HEK293 (cell line): ENCODE measurements around the gene NLRP11.

Experiments used
- CTCF ChIA-PET: fragments of 350-600 bp; formaldehyde crosslinking; extraction: SDS; loops from one replicate; lab custom pipeline; 2021; ENCODE audit warnings: antibody characterized with exemption; lab: Yijun Ruan, JAX
- POLR2A ChIA-PET: fragments of 300-600 bp; formaldehyde crosslinking; extraction: SDS; loops from one replicate; lab custom pipeline; 2020; ENCODE audit warnings: antibody characterized with exemption, inconsistent platforms; lab: Yijun Ruan, JAX
- H3K27ac ChIP-seq: fragments of 200-500 bp; sonication (Bioruptor generic); 2 replicates; pipeline ENCODE4 v1.5.1; 2014; ENCODE audit warnings: low read depth, low read length, control low read depth, inconsistent platforms; ENCODE audit errors: extremely low read depth
- H3K36me3 ChIP-seq, 2 experiments: fragments of 200-500 bp in 1 of 2; sonication (Bioruptor generic) in 1 of 2; 1 replicate in 1 of 2; 2 replicates in 1 of 2; pipeline ENCODE4 v1.5.1; 2014 to 2017; ENCODE audit warnings: inconsistent platforms in 2 of 2, low read length in 2 of 2; ENCODE audit not compliant: control insufficient read depth in 2 of 2, insufficient read depth in 1 of 2
- H3K4me1 ChIP-seq: fragments of 200-500 bp; sonication (Bioruptor generic); 2 replicates; pipeline ENCODE4 v1.5.1; 2014; ENCODE audit warnings: mild to moderate bottlenecking, low read length, inconsistent platforms; ENCODE audit not compliant: control insufficient read depth, insufficient read depth
- H3K4me3 ChIP-seq: 2 replicates; pipeline ENCODE4 v1.5.1; 2011; ENCODE audit warnings: low read depth, mild to moderate bottlenecking, control low read depth, low read length, moderate library complexity
- H3K9me3 ChIP-seq: fragments of 200-500 bp; sonication (Bioruptor generic); 2 replicates; pipeline ENCODE4 v1.5.1; 2014; ENCODE audit warnings: low read depth, low read length, inconsistent platforms; ENCODE audit not compliant: control insufficient read depth, insufficient read depth
- BCL6B ChIP-seq: fragments of 450-650 bp; formaldehyde crosslinking; IDR thresholded peaks from 2 replicates; pipeline ENCODE4 v1.5.1; 2017; ENCODE audit warnings: missing biosample characterization, missing genetic modification characterization
- GFI1B ChIP-seq: fragments of 450-650 bp; formaldehyde crosslinking; IDR thresholded peaks from 2 replicates; pipeline ENCODE4 v1.5.1; 2016; ENCODE audit warnings: missing biosample characterization, missing genetic modification characterization
- HOXC10 ChIP-seq: sonication (generic); formaldehyde crosslinking; IDR thresholded peaks from 2 replicates; pipeline ENCODE4 v1.8.1; 2023; ENCODE audit warnings: mild to moderate bottlenecking, missing genetic modification reagents
- KLF16 ChIP-seq: fragments of 450-650 bp; formaldehyde crosslinking; IDR thresholded peaks from 2 replicates; pipeline ENCODE4 v1.5.1; 2017; ENCODE audit warnings: missing biosample characterization, missing genetic modification characterization
- OSR2 ChIP-seq: fragments of 450-650 bp; formaldehyde crosslinking; IDR thresholded peaks from 2 replicates; pipeline ENCODE4 v1.5.1; 2016; ENCODE audit warnings: missing biosample characterization, missing genetic modification characterization
- SETDB1 ChIP-seq: IDR thresholded peaks from one replicate; pipeline ENCODE4 v1.6.1; 2017; ENCODE audit warnings: mild to moderate bottlenecking, low read length, moderate library complexity, mixed read lengths; ENCODE audit not compliant: insufficient read length
- YY2 ChIP-seq: fragments of 450-650 bp; formaldehyde crosslinking; IDR thresholded peaks from 2 replicates; pipeline ENCODE4 v1.5.1; 2016; ENCODE audit warnings: missing biosample characterization, missing genetic modification characterization
- ZNF10 ChIP-seq: fragments of 450-650 bp; formaldehyde crosslinking; IDR thresholded peaks from 2 replicates; pipeline ENCODE4 v1.5.1; 2017; ENCODE audit warnings: missing biosample characterization, missing genetic modification characterization
- ZNF146 ChIP-seq: fragments of 450-650 bp; formaldehyde crosslinking; IDR thresholded peaks from 2 replicates; pipeline ENCODE4 v1.5.1; 2016; ENCODE audit warnings: missing biosample characterization, missing genetic modification characterization
- ZNF169 ChIP-seq: fragments of 450-650 bp; formaldehyde crosslinking; IDR thresholded peaks from 2 replicates; pipeline ENCODE4 v1.5.1; 2016; ENCODE audit warnings: missing biosample characterization, missing genetic modification characterization
- ZNF223 ChIP-seq: fragments of 450-650 bp; formaldehyde crosslinking; IDR thresholded peaks from 2 replicates; pipeline ENCODE4 v1.5.1; 2016; ENCODE audit warnings: missing biosample characterization, missing genetic modification characterization
- ZNF362 ChIP-seq: fragments of 450-650 bp; formaldehyde crosslinking; IDR thresholded peaks from 2 replicates; pipeline ENCODE4 v1.5.1; 2016; ENCODE audit warnings: missing biosample characterization, missing genetic modification characterization
- ZNF514 ChIP-seq: fragments of 450-650 bp; formaldehyde crosslinking; IDR thresholded peaks from 2 replicates; pipeline ENCODE4 v1.5.1; 2016; ENCODE audit warnings: missing biosample characterization, missing genetic modification characterization
- ZNF596 ChIP-seq: fragments of 450-650 bp; IDR thresholded peaks from 2 replicates; pipeline ENCODE4 v1.5.0; 2018; ENCODE audit warnings: missing biosample characterization, mild to moderate bottlenecking, missing genetic modification characterization, moderate library complexity
- ZNF610 ChIP-seq: fragments of 450-650 bp; formaldehyde crosslinking; IDR thresholded peaks from 2 replicates; pipeline ENCODE4 v1.5.1; 2016; ENCODE audit warnings: missing biosample characterization, missing genetic modification characterization, borderline replicate concordance
- ZNF629 ChIP-seq: fragments of 450-650 bp; formaldehyde crosslinking; IDR thresholded peaks from 2 replicates; pipeline ENCODE4 v1.5.1; 2017; ENCODE audit warnings: missing biosample characterization, missing genetic modification characterization
- ZNF645 ChIP-seq: fragments of 450-650 bp; formaldehyde crosslinking; IDR thresholded peaks from 2 replicates; pipeline ENCODE4; 2016; ENCODE audit warnings: missing biosample characterization, missing genetic modification characterization
- ZNF776 ChIP-seq: fragments of 450-650 bp; formaldehyde crosslinking; IDR thresholded peaks from 2 replicates; pipeline ENCODE4 v1.5.0; 2017; ENCODE audit warnings: missing biosample characterization, missing genetic modification characterization, borderline replicate concordance
- TF ChIP-seq, protein P1 (sequence below): fragments of 450-650 bp; formaldehyde crosslinking; IDR thresholded peaks from 2 replicates; pipeline ENCODE4 v1.5.1; 2016; ENCODE audit warnings: missing biosample characterization, missing genetic modification characterization, borderline replicate concordance

Gene NLRP11

GRCh38 chr19:55813906-55814305, 17.9 kb downstream of the NLRP11 start:
- Histone ChIP-seq H3K9me3 (no peaks in the 10 kb centered on the region), H3K4me3 (no peak overlapping the region), H3K27ac (no peak overlapping the region)
- TF ChIP-seq ZNF610 (tag by site-specific recombination) = peak; percentile 97
- no peak for TF ChIP-seq HOXC10
- TF ChIP-seq, all 188 proteins: peak for 1
- ChIA-PET CTCF (interaction anchor here (0.6 kb wide), 1 partner anchor 184 kb away, joined by 3 read pairs; no protein-coding TSS in a partner anchor), POLR2A (no interaction called here)
- Histone ChIP-seq H3K4me1 (no peaks in the 10 kb centered on the region), H3K36me3 (no peaks in the 10 kb centered on the region)

DNA sequence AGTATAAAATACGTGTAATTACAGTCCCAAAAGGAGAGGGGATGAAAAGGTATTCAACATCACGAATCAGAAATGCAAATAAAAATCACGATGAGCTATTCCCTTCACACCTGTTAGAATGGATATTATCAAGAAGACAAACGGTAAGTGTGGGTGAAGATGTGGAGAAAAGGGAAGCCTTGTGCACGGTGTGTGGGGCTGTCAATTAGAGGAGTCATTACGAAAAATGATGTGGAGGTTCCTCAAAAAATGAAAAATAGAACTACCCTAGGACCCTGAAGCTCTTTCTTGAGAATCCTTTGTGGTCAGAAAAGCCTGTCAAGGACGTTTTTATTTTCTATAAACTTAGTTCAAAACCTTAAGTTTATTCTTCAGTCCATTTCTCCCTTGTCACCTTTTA, 19.4 kb downstream of the NLRP11 start:
- H3K4me1 ChIP-seq = no peaks in the 10 kb centered on the region
- H3K36me3 ChIP-seq = no peaks in the 10 kb centered on the region
- no peak overlapping the region for H3K27ac ChIP-seq
- CTCF ChIA-PET = interaction anchor here (0.6 to 5.1 kb wide), 4 partner anchors 34 to 180 kb away, joined by 3 to 62 read pairs (median 16); no protein-coding TSS in a partner anchor
- H3K4me3 ChIP-seq = no peak overlapping the region
- POLR2A ChIA-PET = no interaction called here
- no peak for TF ChIP-seq ZNF629
- TF ChIP-seq ZNF146 = no peak
- TF ChIP-seq ZNF223 (tag by site-specific recombination) = no peak
- TF ChIP-seq, protein P1, sequence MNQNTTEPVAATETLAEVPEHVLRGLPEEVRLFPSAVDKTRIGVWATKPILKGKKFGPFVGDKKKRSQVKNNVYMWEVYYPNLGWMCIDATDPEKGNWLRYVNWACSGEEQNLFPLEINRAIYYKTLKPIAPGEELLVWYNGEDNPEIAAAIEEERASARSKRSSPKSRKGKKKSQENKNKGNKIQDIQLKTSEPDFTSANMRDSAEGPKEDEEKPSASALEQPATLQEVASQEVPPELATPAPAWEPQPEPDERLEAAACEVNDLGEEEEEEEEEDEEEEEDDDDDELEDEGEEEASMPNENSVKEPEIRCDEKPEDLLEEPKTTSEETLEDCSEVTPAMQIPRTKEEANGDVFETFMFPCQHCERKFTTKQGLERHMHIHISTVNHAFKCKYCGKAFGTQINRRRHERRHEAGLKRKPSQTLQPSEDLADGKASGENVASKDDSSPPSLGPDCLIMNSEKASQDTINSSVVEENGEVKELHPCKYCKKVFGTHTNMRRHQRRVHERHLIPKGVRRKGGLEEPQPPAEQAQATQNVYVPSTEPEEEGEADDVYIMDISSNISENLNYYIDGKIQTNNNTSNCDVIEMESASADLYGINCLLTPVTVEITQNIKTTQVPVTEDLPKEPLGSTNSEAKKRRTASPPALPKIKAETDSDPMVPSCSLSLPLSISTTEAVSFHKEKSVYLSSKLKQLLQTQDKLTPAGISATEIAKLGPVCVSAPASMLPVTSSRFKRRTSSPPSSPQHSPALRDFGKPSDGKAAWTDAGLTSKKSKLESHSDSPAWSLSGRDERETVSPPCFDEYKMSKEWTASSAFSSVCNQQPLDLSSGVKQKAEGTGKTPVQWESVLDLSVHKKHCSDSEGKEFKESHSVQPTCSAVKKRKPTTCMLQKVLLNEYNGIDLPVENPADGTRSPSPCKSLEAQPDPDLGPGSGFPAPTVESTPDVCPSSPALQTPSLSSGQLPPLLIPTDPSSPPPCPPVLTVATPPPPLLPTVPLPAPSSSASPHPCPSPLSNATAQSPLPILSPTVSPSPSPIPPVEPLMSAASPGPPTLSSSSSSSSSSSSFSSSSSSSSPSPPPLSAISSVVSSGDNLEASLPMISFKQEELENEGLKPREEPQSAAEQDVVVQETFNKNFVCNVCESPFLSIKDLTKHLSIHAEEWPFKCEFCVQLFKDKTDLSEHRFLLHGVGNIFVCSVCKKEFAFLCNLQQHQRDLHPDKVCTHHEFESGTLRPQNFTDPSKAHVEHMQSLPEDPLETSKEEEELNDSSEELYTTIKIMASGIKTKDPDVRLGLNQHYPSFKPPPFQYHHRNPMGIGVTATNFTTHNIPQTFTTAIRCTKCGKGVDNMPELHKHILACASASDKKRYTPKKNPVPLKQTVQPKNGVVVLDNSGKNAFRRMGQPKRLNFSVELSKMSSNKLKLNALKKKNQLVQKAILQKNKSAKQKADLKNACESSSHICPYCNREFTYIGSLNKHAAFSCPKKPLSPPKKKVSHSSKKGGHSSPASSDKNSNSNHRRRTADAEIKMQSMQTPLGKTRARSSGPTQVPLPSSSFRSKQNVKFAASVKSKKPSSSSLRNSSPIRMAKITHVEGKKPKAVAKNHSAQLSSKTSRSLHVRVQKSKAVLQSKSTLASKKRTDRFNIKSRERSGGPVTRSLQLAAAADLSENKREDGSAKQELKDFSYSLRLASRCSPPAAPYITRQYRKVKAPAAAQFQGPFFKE (tag by site-specific recombination) = no peak
- no peak for TF ChIP-seq ZNF596 (tag by site-specific recombination)
- TF ChIP-seq ZNF10 = no peak
- no peak for TF ChIP-seq ZNF610 (tag by site-specific recombination)
- TF ChIP-seq BCL6B = no peak
- no peak for TF ChIP-seq OSR2 (tag by site-specific recombination)
- no peak for TF ChIP-seq SETDB1
- TF ChIP-seq KLF16 (tag by site-specific recombination) = no peak
- no peak for TF ChIP-seq GFI1B
- TF ChIP-seq ZNF169 = no peak
- TF ChIP-seq ZNF362 = no peak
- TF ChIP-seq YY2 (tag by site-specific recombination) = no peak
- no peak for TF ChIP-seq ZNF776 (tag by site-specific recombination)
- no peak for TF ChIP-seq ZNF514 (tag by site-specific recombination)
- TF ChIP-seq ZNF645 (tag by site-specific recombination) = no peak
- no peaks in the 10 kb centered on the region for H3K9me3 ChIP-seq
